ENCODE results near the gene SLC51A. TPM values are rescaled to one million over a fixed set of nuclear protein-coding genes. Genes with fewer than 3 reads are reported as not detected.
"Not testable (repeated sequence)": the region's sequence is repeated elsewhere in the genome, so short reads cannot be mapped to it uniquely, and the experiment has no call there.

SLC51A gene
- total RNA-seq, 4 donors from 2014 or later = not detected

GRCh38 chr3:196180346-196180745 lies 36.0 kb upstream of the SLC51A start:
- TF ChIP-seq POLR2A (IDR thresholded peaks at IDR 0.05) (no peak), CTCF (IDR thresholded peaks at IDR 0.05) (no peak)
- intact Hi-C loops (cut with DNase I; ENCODE audit: low total_unique reads) = no loop called here
- 78 to 86% methylated on average over 9 of the region's 9 CpGs for WGBS, 2 donors
- H3K4me3 ChIP-seq (ENCODE audit: low read depth, poor library complexity, severe bottlenecking) = no peak overlapping the region
- DNase-seq (ENCODE audit: low spot score in 2 of 2) = no peak

- intact Hi-C loops (cut with DNase I; ENCODE audit: low total_unique reads) = no loop called here
- 68 to 86% methylated on average over 10 of the region's 10 CpGs for whole genome bisulfite sequencing, 2 donors
- no peak overlapping the region for H3K4me3 ChIP-seq (ENCODE audit: low read depth, poor library complexity, severe bottlenecking)
- DNase-seq (ENCODE audit: low spot score in 2 of 2) = no peak
- TF ChIP-seq POLR2A (IDR thresholded peaks at IDR 0.05) = no peak
- TF ChIP-seq CTCF (IDR thresholded peaks at IDR 0.05) = no peak
Measured at GRCh38 chr3:196181127-196181546, 35.2 kb upstream of the SLC51A start.

GRCh38 chr3:196184169-196184432 lies 32.2 kb upstream of the SLC51A start:
- intact Hi-C loops (cut with DNase I; ENCODE audit: low total_unique reads); H3K4me3 ChIP-seq (ENCODE audit: low read depth, poor library complexity, severe bottlenecking); DNase-seq (ENCODE audit: low spot score in 2 of 2): not testable (repeated sequence)
- WGBS, 2 donors = 92 to 94% methylated on average over 4 of the region's 4 CpGs

- DNase-seq (ENCODE audit: low spot score in 2 of 2) = no peak
- TF ChIP-seq POLR2A (IDR thresholded peaks at IDR 0.05) (no peak), CTCF (IDR thresholded peaks at IDR 0.05) (no peak)
- intact Hi-C loops (cut with DNase I; ENCODE audit: low total_unique reads) = no loop called here
- no peak overlapping the region for H3K4me3 ChIP-seq (ENCODE audit: low read depth, poor library complexity, severe bottlenecking)
- WGBS, 2 donors = 94 to 98% methylated on average over 15 of the region's 15 CpGs
Measured at GRCh38 chr3:196184881-196185280, 31.5 kb upstream of the SLC51A start.

- TF ChIP-seq POLR2A (IDR thresholded peaks at IDR 0.05) (no peak), CTCF (IDR thresholded peaks at IDR 0.05) (no peak)
- 39 to 49% methylated on average over 28 to 31 of the region's 31 CpGs for WGBS, 2 donors
- intact Hi-C loops (cut with DNase I; ENCODE audit: low total_unique reads) = no loop called here
- DNase-seq (ENCODE audit: low spot score in 2 of 2) = no peak
- no peak overlapping the region for H3K4me3 ChIP-seq (ENCODE audit: low read depth, poor library complexity, severe bottlenecking)
Measured at GRCh38 chr3:196186651-196187573, 29.4 kb upstream of the SLC51A start.

- H3K4me3 ChIP-seq (ENCODE audit: low read depth, poor library complexity, severe bottlenecking) = no peak overlapping the region
- TF ChIP-seq POLR2A (IDR thresholded peaks at IDR 0.05) (no peak), CTCF (IDR thresholded peaks at IDR 0.05) (no peak)
- 71 to 84% methylated on average over 16 of the region's 16 CpGs for WGBS, 2 donors
- no peak for DNase-seq (ENCODE audit: low spot score in 2 of 2)
- intact Hi-C loops (cut with DNase I; ENCODE audit: low total_unique reads) = no loop called here
Measured at GRCh38 chr3:196189566-196190347, 26.6 kb upstream of the SLC51A start.
